NCI-H1048 (cell line): ENCODE data around the gene SPANXD.
"Not testable (repeated sequence)": the region's sequence is repeated elsewhere in the genome, so short reads cannot be mapped to it uniquely, and the experiment has no call there.

Experiments used
- DNase-seq: peaks from one replicate; lab custom pipeline; 2025; lab: John Stamatoyannopoulos, UW

Gene SPANXD

GRCh38 chrX:141698639-141699038 is at the start of gene SPANXD:
Gene SPANXD (minus strand): TSS chrX:141698739. CDS start chrX:141698405, 334 bp downstream.
- DNase-seq: not testable (repeated sequence)

- no peak for DNase-seq
These were observed 44.1 kb upstream of the SPANXD start for GRCh38 chrX:141742666-141743065.

DNA sequence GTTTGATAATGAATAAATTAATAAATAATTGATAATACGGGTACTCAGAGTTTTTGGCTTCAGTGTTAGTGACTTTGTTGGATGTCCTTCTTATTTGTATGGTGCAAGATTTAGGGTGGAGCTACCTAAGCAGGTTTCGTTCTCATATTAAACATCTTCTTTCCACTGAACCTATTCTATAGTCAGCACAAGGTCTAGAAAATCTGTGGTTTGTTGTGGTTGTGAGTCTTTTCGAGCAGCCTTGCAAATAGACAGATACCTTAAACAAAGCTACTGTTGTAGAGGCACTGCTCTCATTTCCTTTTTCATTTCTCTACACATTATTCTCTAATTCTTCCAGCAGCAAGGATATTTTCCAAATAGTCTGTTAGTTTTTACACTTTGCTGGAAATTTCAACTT is 38.1 kb upstream of the SPANXD start:
- no peak for DNase-seq

DNA sequence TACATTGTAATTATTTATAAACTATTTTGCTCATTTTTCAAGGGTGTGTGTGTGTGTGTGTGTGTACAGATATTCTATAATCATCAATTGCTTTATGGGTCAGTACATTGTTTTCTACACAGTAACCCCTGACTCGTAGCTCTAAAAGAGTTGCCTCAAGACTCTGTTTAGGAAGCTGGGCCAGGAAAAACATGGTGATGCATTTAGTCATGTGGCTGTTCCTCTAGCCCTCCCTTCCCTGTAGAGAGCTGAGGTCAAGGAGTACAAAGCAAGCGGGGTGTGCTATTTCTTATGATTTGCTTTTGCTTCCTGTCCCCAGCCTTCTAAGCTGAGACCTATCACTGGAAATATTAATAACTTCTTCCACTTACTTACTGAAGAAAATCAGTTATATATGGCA is 34.8 kb upstream of the SPANXD start:
- no peak for DNase-seq

DNA sequence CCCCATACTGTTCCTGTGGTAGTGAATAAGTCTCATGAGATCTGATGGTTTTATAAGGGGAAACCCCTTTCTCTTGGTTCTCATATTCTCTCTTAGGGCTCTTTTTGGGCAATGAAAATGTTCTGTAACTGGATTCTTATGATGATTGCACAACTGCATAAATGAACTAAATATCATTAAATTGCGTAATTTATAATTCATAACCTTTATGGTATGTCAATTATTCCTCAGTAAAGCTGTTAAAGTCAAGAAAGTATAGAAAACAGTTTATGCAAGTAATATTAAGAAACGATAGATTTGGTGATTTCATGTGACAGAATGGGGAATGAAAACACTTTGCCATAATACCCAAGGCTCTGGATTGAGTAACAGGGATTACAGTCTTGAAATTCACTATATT is 33.5 kb upstream of the SPANXD start:
- no peak for DNase-seq

- DNase-seq: no peak
These were observed 25.6 kb upstream of the SPANXD start for GRCh38 chrX:141724186-141724585.

- no peak for DNase-seq
These were observed 16.1 kb upstream of the SPANXD start for GRCh38 chrX:141714680-141715079.

DNA sequence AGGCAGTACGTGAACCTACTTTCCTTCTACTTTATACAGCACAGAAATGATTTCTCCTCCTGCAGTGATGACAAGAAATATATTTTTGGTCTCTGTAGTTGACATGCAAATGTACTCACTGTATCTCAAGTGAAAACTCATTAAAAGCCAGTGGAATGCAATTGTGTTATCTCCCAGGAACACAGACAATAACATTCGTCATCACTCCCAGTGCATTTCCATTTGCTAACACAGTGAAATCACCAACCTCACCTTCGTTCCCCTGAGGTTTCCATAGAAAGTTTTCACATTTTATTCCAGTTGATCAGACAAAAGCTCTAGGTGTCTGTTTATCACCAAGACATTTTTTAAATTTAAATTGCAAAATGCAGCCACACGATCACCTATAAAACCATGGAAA is 2.5 kb upstream of the SPANXD start:
- DNase-seq: no peak

DNA sequence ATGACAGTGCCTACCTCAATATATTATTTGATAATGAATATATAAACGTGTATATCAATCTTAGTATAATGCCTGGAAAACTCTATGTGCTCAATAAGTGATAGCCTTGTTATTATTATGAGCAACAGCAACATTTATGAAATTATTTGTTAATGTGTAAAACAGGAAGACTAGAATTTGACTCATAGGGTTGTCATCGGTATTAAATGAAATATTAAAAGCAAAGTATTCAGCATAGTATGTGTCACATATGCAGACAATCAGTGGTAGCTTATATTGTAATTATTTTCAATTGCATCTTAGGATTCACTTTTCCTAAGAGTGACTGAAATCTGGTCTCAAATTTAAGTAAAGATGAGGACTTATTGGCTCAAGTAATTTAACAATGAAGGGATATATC is 24.6 kb downstream of the SPANXD start:
- DNase-seq: no peak

DNA sequence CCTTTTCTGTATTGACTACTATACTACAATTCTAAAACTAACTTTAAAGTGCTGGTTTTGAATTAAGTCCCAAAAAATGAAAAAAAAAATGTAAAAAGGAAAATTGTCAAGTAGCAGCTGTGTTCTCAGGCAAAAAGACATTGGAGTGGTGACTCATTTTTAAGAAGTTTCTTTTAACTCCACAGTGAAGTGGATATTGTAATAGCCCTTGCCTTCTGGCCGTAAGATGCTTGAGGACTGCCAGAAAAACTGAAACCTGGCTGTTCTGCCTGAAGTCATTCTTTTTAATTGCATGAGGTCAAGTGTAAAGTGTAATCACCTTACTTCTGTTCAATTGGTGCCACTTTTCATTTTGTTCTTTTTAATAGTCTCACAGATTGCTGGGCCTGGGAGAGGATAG is 28.9 kb downstream of the SPANXD start:
- no peak for DNase-seq

- no peak for DNase-seq
These were observed 30.2 kb downstream of the SPANXD start for GRCh38 chrX:141668371-141668770.

DNA sequence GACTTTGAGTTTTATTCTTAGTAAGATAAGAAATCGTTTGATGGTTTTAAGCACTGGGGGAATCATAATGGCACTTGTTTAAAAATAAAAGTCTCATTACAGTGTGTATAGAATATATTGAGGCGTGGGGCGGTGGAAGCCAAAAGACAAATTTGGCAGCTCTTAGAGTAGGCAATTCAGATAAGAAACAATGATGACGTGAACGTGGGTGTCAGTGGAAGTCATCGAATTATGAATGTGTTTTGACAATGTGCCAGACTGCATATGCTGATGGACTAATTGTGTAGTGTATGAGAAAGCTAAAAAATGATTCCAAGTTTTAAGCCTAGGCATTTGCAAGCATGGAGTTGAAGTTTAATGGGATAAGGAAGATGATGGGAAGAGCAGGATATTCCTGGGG is 35.8 kb downstream of the SPANXD start:
- DNase-seq: no peak

DNA sequence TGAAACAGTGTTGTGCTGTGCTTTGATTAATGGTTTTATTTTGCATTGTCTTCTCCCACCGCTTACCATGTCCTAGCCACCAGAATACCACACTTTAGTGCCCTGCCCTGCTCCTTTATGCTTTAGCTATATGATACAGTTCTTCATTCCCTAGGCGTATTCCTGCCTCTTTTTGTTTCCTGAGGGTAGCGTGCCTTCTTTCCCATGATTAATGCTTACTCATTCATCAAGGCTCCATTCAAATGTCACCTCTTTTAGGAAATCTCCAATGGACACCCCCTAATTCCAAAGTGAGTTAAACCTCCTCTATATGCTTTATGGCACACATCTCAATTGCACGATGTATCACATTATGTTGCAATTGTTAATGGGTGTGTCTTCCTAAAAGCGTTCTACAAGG is 46.3 kb downstream of the SPANXD start:
- DNase-seq: no peak
